OCI-LY7 (cell line): ENCODE measurements around the gene NCAPH2. TPM values are rescaled to one million over a fixed set of nuclear protein-coding genes. Genes with fewer than 3 reads are reported as not detected.

Experiments used
- BruUV-seq: library from RNA; stranded (reverse); fragments of 400-500 nt; replicated peaks from 2 replicates; lab custom pipeline; 2021; lab: Mats Ljungman, UMichigan
- CTCF ChIA-PET: fragments of 300-600 bp; sonication (Branson Sonifier 250); formaldehyde crosslinking; loops from one replicate; lab custom pipeline; 2022; ENCODE audit warnings: antibody characterized with exemption; ENCODE audit not compliant: unreplicated experiment; lab: Charles Lee
- POLR2A ChIA-PET: fragments of 300-600 bp; sonication (Branson Sonifier 250); formaldehyde crosslinking; loops from one replicate; lab custom pipeline; 2022; ENCODE audit warnings: antibody characterized with exemption; lab: Charles Lee
- DNase-seq: peaks from one replicate; pipeline ENCODE4 v3.0.0-alpha.2; 2015; ENCODE audit warnings: low spot score
- H2AFZ ChIP-seq: fragments of 200-600 bp; sonication (generic), shearing (Covaris generic); 2 replicates; pipeline ENCODE4 v1.6.1; 2014; ENCODE audit warnings: mild to moderate bottlenecking, antibody characterized with exemption, low read length, moderate library complexity
- H3K27ac ChIP-seq: fragments of 200-600 bp; sonication (generic); 2 replicates; pipeline ENCODE4 v1.5.1; 2014; ENCODE audit warnings: mixed run types, low read depth, mild to moderate bottlenecking, moderate library complexity, low read length, inconsistent platforms; ENCODE audit not compliant: poor library complexity, severe bottlenecking
- H3K36me3 ChIP-seq: fragments of 200-600 bp; sonication (generic); 2 replicates; pipeline ENCODE4 v1.6.1; 2014; ENCODE audit warnings: mild to moderate bottlenecking, antibody characterized with exemption, low read length, moderate library complexity, mixed read lengths; ENCODE audit not compliant: insufficient read depth
- H3K4me1 ChIP-seq: fragments of 200-600 bp; sonication (generic); 2 replicates; pipeline ENCODE4 v1.5.1; 2014; ENCODE audit warnings: mild to moderate bottlenecking, low read length; ENCODE audit not compliant: insufficient read depth, poor library complexity, severe bottlenecking
- H3K4me2 ChIP-seq: fragments of 200-600 bp; sonication (generic); 2 replicates; pipeline ENCODE4 v1.6.1; 2014; ENCODE audit warnings: mild to moderate bottlenecking, low read length
- H3K4me3 ChIP-seq: fragments of 200-600 bp; sonication (generic); 2 replicates; pipeline ENCODE4 v1.5.1; 2014; ENCODE audit warnings: mild to moderate bottlenecking, low read depth, low read length; ENCODE audit not compliant: poor library complexity, severe bottlenecking
- H3K79me2 ChIP-seq: fragments of 200-600 bp; sonication (generic); 2 replicates; pipeline ENCODE4 v1.6.1; 2016; ENCODE audit warnings: low read depth, mild to moderate bottlenecking, low read length, moderate library complexity, mixed read lengths; ENCODE audit not compliant: insufficient read depth
- H3K9me2 ChIP-seq: fragments of 200-600 bp; sonication (generic); 2 replicates; pipeline ENCODE4 v1.6.1; 2016; ENCODE audit warnings: mild to moderate bottlenecking, low read length, mixed read lengths; ENCODE audit not compliant: insufficient read depth
- H3K9me3 ChIP-seq: fragments of 200-600 bp; sonication (generic); 2 replicates; pipeline ENCODE4 v1.6.1; 2014; ENCODE audit warnings: mild to moderate bottlenecking, mixed run types, low read length, mixed read lengths
- H4K20me1 ChIP-seq: fragments of 200-600 bp; sonication (generic); 2 replicates; pipeline ENCODE4 v1.6.1; 2014; ENCODE audit warnings: mild to moderate bottlenecking, antibody characterized with exemption, low read length, moderate library complexity, mixed read lengths; ENCODE audit not compliant: insufficient read depth
- CTCF ChIP-seq: fragments of 200-600 bp; sonication (generic); conservative IDR thresholded peaks from 2 replicates; pipeline ENCODE4 v1.5.1; 2014; ENCODE audit warnings: mild to moderate bottlenecking, antibody characterized with exemption, low read length, moderate library complexity, mixed read lengths
- EZH2phosphoT487 ChIP-seq: fragments of 200-600 bp; sonication (generic); IDR thresholded peaks from 2 replicates; pipeline ENCODE4 v1.6.1; 2018; ENCODE audit warnings: low read depth, borderline replicate concordance, mild to moderate bottlenecking, mixed run types, antibody characterized with exemption, low read length, moderate library complexity, mixed read lengths
- intact Hi-C: fragments of 100-400 bp; cut with micrococcal nuclease; formaldehyde crosslinking; loops from one replicate; pipeline ENCODE4 v1.10.0; 2022; ENCODE audit not compliant: unreplicated experiment
- total RNA-seq, 2 experiments: library from RNA; depleted of rRNA in 1 of 2; stranded (reverse); fragments of >200 nt in 1 of 2; shearing (Covaris generic) in 1 of 2; gene quantifications; 2 replicates each; pipeline ENCODE4 v1.2.3, GENCODE V29; 2014 to 2022

Gene NCAPH2
- total RNA-seq, 2 experiments from 2014 or later = 126 to 129 TPM

DNA sequence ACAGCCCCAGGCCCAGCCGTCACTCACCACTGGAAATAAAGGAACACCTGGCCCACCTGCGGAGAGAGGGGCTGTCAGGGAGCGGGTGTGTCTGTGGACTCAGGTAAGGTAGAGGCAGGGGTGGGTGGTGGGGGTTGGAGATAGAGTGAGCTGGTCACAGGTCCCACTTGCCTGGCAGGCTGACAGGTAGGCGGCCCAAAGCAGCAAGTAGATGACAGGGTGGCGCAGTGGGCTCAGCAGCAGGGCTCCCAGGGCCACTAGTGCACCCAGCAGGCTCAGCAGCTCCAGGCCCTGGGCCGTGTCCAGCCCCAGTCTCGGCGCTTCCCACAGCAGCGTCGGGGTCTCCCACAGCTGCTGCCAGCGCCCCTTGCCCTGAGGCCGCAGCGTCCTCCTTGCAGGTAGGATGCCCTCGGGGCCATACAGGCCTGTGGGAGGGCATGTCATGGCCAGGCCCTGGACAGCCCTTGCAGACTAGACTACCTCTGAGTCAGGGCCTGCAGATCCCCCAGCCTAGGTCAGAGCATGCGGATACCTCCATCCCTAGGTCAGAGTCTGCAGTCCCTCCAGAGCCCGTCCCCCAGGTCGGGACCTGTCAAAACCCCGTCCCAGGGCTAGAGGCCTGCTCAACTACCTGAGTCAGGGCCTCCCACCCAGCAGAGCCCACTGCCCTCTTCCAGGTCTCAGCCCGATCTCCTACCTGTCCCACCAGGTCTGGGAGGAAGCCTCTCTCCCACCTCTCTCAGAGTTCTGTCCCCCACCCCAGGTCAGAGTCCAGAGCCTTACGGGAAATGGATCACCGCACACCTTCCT is 1.2 kb upstream of the NCAPH2 start:
- H3K79me2 ChIP-seq = peaks cover 38% of the 10 kb centered on the region
- H3K4me2 ChIP-seq = peak overlapping the region; percentile 90
- POLR2A ChIA-PET = interaction anchor here (1.1 to 3.7 kb wide), 2 partner anchors 18 to 115 kb away, joined by 4 to 33 read pairs; partner anchors contain the start of gene SCO2
- H3K4me1 ChIP-seq = peaks cover 27% of the 10 kb centered on the region
- CTCF ChIA-PET = no interaction called here
- H4K20me1 ChIP-seq = peaks cover 4% of the 10 kb centered on the region; the same call in 1 of the 2 replicates
- peaks cover 27% of the 10 kb centered on the region; the same call in 1 of the 2 replicates for H3K36me3 ChIP-seq
- BruUV-seq = no TSS peak
- peak overlapping the region; percentile 100 for H3K4me3 ChIP-seq
- no peaks in the 10 kb centered on the region for H3K9me3 ChIP-seq
- H3K9me2 ChIP-seq = no peaks in the 10 kb centered on the region
- intact Hi-C loops = loop anchor here (2.0 to 10.0 kb wide), 3 partner anchors 32 to 262 kb away; partner anchors contain the start of genes MAPK11, SBF1 and TUBGCP6
- no peak for DNase-seq
- H2AFZ ChIP-seq = peak overlapping the region; percentile 84
- TF ChIP-seq CTCF (no peak), EZH2phosphoT487 (no peak)
- peak overlapping the region; percentile 44 for H3K27ac ChIP-seq

DNA sequence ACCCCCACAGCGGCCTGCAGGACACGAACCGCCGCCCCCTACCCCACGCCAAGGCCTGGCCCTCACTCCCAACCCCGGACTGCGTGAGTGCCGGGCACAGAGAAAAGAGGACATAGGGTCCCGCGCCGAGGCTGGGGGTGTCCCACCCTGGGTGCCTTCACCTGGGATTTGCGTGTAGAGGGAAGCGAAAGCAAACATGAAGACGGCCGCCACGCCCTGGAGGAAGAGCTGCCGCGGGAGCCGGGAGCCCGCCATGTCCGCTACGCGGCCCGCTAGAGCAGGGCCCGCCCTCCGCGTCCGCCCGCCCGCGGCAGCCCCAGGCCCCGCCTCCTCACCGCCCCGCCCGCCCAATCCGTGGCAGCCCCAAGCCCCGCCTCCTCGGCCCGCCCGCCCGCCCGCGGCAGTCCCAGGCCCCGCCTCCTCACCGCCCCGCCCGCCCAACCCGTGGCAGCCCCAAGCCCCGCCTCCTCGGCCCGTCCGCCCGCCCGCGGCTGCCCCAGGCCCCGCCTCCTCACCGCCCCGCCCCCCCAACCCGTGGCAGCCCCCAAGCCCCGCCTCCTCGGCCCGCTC is 518 bp upstream of the NCAPH2 start, which contains the start of gene LMF2:
TSS of gene LMF2 (minus strand) at position 282 of the 570 bp plus-strand sequence. CDS start at position 255, 27 bp downstream.
- peak; percentile 90 for DNase-seq
- intact Hi-C loops = loop anchor here (2.0 to 10.0 kb wide), 3 partner anchors 33 to 263 kb away; partner anchors contain the start of genes MAPK11, SBF1 and TUBGCP6
- H4K20me1 ChIP-seq = peaks cover 4% of the 10 kb centered on the region; the same call in 1 of the 2 replicates
- H3K4me1 ChIP-seq = peaks cover 27% of the 10 kb centered on the region
- H3K79me2 ChIP-seq = peaks cover 45% of the 10 kb centered on the region
- peak within 1 kb of the TSS; percentile 59 for H3K27ac ChIP-seq
- H3K4me2 ChIP-seq = peak within 1 kb of the TSS; percentile 97
- no TSS peak for BruUV-seq
- H2AFZ ChIP-seq = peak within 1 kb of the TSS; percentile 84
- H3K9me3 ChIP-seq = no peaks in the 10 kb centered on the region
- H3K4me3 ChIP-seq = peak within 1 kb of the TSS; percentile 100
- ChIA-PET CTCF (interaction anchor here (0.6 to 2.3 kb wide), 4 partner anchors 18 to 247 kb away, joined by 3 to 9 read pairs (median 6); partner anchors contain the start of gene SCO2), POLR2A (interaction anchor here (0.6 to 3.7 kb wide), 8 partner anchors 14 to 321 kb away, joined by 3 to 33 read pairs (median 4); partner anchors contain the start of gene SCO2)
- no peaks in the 10 kb centered on the region for H3K9me2 ChIP-seq
- peaks cover 34% of the 10 kb centered on the region for H3K36me3 ChIP-seq
- TF ChIP-seq EZH2phosphoT487 = no peak
- TF ChIP-seq CTCF = no peak
